ENCODE data around the gene JMY. TPM values are rescaled to one million over a fixed set of nuclear protein-coding genes. Genes with fewer than 3 reads are reported as not detected.

JMY gene
- total and polyA plus RNA-seq, 2 of the 8 experiments (the other 6 are each of a cell fraction or from before 2014, with no cell fraction given) = 2.8 to 13.9 TPM

DNA sequence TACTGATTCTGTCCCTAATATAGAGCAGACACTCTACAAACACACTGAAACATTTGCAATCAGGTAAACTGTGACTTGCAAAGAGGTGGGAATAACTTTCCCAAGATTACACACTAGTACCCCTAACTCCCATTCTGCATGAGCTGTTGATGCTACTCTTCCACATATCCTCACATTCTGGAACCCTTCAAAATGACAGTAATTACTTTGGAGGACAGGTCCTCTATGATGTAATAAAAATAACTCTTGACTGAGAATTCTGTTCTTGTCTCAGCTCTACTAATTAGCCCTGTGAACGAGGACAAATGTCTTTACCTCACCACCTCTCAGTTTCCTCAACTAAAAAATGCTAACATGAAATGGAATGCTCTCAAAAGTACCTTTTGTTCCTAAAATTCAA is 49.5 kb upstream of the JMY start:
- ChIA-PET POLR2A (ENCODE audit: partially characterized antibody) (no interaction called here), CTCF (ENCODE audit: partially characterized antibody) (no interaction called here)
- Histone ChIP-seq H2AFZ (ENCODE audit: low read length) (no peak overlapping the region), H4K91ac (replicated peaks; ENCODE audit: insufficient read length, low read length) (no peak overlapping the region), H3K27me3 (replicated peaks in 1 of 4; ENCODE audit: control insufficient read depth in 3 of 4, extremely low read depth in 1 of 4, insufficient read depth in 3 of 4, low read length in 3 of 4) (no peaks in the 10 kb centered on the region), H2AK5ac (ENCODE audit: low read depth, low read length) (no peak overlapping the region), H3K79me2 (ENCODE audit: control insufficient read depth in 1 of 2, insufficient read depth in 2 of 2, low read length in 2 of 2) (no peaks in the 10 kb centered on the region), H3K18ac (ENCODE audit: extremely low read depth, low read length) (no peak overlapping the region), H2BK12ac (ENCODE audit: low read depth, low read length) (no peak overlapping the region), H3K9ac (replicated peaks in 1 of 4; ENCODE audit: extremely low read depth in 1 of 4, low read depth in 3 of 4, low read length in 3 of 4) (no peak overlapping the region), H3K4me3 (ENCODE audit: extremely low read depth in 1 of 4, insufficient read depth in 2 of 4, low read depth in 3 of 4, low read length in 4 of 4) (no peak overlapping the region), H3K79me1 (ENCODE audit: low read depth, low read length) (no peaks in the 10 kb centered on the region), H3K23ac (ENCODE audit: insufficient read length) (no peak overlapping the region), H3K27ac (ENCODE audit: low read depth, low read length) (no peak overlapping the region), H4K5ac (ENCODE audit: insufficient read length, low read depth, low read length) (no peak overlapping the region), H2BK5ac (ENCODE audit: low read depth, low read length) (no peak overlapping the region), H3K14ac (ENCODE audit: insufficient read length) (no peak overlapping the region), H3K4me1 (replicated peaks in 1 of 4; ENCODE audit: control insufficient read depth in 3 of 4, insufficient read depth in 4 of 4, low read length in 3 of 4) (peaks cover 0 to 3% (median 1%) of the 10 kb centered on the region in 4 experiments; a peak in 2 of 7 replicates), H2BK20ac (ENCODE audit: low read length) (no peak overlapping the region), H4K8ac (ENCODE audit: extremely low read depth, insufficient read depth, low read length) (no peak overlapping the region), H2BK15ac (ENCODE audit: low read length) (no peak overlapping the region), H3K4me2 (ENCODE audit: insufficient read depth in 1 of 2, low read depth in 2 of 2, low read length in 2 of 2) (no peak overlapping the region), H3K23me2 (ENCODE audit: low read depth, low read length) (no peaks in the 10 kb centered on the region), H2BK120ac (replicated peaks; ENCODE audit: low read depth, low read length) (no peak overlapping the region), H3K9me3 (ENCODE audit: insufficient read depth in 2 of 2, low read depth in 1 of 2, low read length in 1 of 2) (no peaks in the 10 kb centered on the region), H3K36me3 (ENCODE audit: control insufficient read depth in 2 of 4, insufficient read depth in 4 of 4, low read length in 3 of 4) (no peaks in the 10 kb centered on the region), H3K4ac (replicated peaks; ENCODE audit: insufficient read length, low read depth, low read length) (no peak overlapping the region), H3K56ac (replicated peaks; ENCODE audit: insufficient read length, low read depth, low read length) (no peak overlapping the region), H4K20me1 (replicated peaks in 1 of 2; ENCODE audit: control insufficient read depth in 1 of 2, insufficient read depth in 2 of 2, low read length in 2 of 2) (no peaks in the 10 kb centered on the region)
- 88% methylated on average over 1 of the region's 1 CpG; no CpG with 5 or more reads in 1 of the 2 experiments for WGBS, 2 experiments (ENCODE audit: extremely low coverage in 1 of 2, insufficient coverage in 1 of 2, insufficient read length in 1 of 2, insufficient replicate concordance in 2 of 2, low coverage in 1 of 2, low lambda C conversion rate in 2 of 2, missing lambda C conversion rate in 1 of 2)
- DNase-seq (ENCODE audit: low read depth in 1 of 2, low spot score in 2 of 2) (no peak), FAIRE-seq (no peak)
- TF ChIP-seq RNF2 (IDR thresholded peaks at IDR 0.05; ENCODE audit: borderline replicate concordance, low read depth, low read length, missing control alignments, poor library complexity, severe bottlenecking) (no peak), SP1 (IDR thresholded peaks at IDR 0.05; ENCODE audit: low read depth, low read length) (no peak), SP4 (IDR thresholded peaks at IDR 0.05; ENCODE audit: low read length) (no peak), TBP (IDR thresholded peaks at IDR 0.05; ENCODE audit: low read depth, low read length) (no peak), NANOG (IDR thresholded peaks at IDR 0.05; ENCODE audit: insufficient read depth, low read depth, low read length, poor library complexity, severe bottlenecking) (no peak)
- TF ChIP-seq, protein P1, sequence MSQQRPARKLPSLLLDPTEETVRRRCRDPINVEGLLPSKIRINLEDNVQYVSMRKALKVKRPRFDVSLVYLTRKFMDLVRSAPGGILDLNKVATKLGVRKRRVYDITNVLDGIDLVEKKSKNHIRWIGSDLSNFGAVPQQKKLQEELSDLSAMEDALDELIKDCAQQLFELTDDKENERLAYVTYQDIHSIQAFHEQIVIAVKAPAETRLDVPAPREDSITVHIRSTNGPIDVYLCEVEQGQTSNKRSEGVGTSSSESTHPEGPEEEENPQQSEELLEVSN (IDR thresholded peaks at IDR 0.05) = no peak
